BE2C (cell line): Measurements from ENCODE around the gene ARHGAP26.

Experiments used
- DNase-seq: peaks from one replicate; pipeline ENCODE4 v3.0.0-alpha.2; 2020
- H3K27me3 ChIP-seq: fragments of 250-450 bp; sonication (Bioruptor Pico); 2 replicates; pipeline ENCODE4 v1.5.1; 2020; ENCODE audit warnings: mild to moderate bottlenecking
- H3K36me3 ChIP-seq: fragments of 250-450 bp; sonication (Bioruptor Pico); 2 replicates; pipeline ENCODE4 v1.5.1; 2020; ENCODE audit warnings: mild to moderate bottlenecking
- H3K4me1 ChIP-seq: fragments of 250-450 bp; sonication (Bioruptor Pico); 2 replicates; pipeline ENCODE4 v1.5.1; 2020
- H3K4me3 ChIP-seq: 2 replicates; pipeline ENCODE4 v1.5.1; 2011; ENCODE audit warnings: low read depth, low read length
- H3K9me3 ChIP-seq: fragments of 250-450 bp; sonication (Bioruptor Pico); 2 replicates; pipeline ENCODE4 v1.5.1; 2020
- TF ChIP-seq, protein P1 (sequence below): IDR thresholded peaks from 2 replicates; pipeline ENCODE4 v1.5.1; 2012; ENCODE audit warnings: mild to moderate bottlenecking, low read depth, low read length

ARHGAP26 gene

DNA sequence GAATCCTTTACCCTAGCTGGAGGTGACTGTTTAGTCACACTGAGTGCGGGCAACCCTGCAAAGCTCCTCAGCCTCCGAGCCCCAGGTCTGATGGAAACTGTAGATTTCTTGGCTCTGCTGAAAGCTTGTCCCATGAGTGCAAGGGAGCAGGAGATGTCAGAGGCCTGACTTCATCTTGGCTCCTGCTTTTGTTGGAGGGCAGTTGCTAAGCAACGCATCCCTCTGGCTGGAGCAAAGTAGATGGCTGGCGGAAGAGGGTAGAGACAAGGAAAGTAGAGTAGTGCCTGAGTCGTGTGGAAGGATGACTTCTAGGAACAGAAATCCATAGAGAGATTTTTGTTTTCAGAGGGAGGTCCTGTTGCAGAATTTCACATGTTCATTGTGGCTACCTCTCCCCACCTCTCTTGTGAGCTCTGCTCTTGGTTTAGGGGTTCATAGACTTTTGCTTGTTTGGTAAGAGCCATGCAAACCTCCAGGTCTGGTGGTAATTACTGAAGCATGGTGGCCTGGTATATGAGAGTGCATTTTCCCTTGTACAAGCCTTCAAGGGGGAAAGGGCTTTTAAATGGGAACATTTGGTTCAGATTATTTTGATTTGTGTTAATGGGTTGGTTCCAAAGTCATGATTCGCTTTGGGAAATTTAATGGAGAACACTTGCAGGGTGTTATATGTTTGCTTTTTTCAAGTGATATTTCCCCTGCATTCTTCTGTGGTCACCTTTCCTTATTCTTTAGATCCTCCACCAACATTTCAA lies 71.5 kb downstream of the ARHGAP26 start:
- Histone ChIP-seq H3K27me3 (no peaks in the 10 kb centered on the region), H3K9me3 (no peaks in the 10 kb centered on the region), H3K4me3 (no peak overlapping the region), H3K4me1 (peaks cover 28% of the 10 kb centered on the region), H3K36me3 (no peaks in the 10 kb centered on the region)
- TF ChIP-seq, protein P1, sequence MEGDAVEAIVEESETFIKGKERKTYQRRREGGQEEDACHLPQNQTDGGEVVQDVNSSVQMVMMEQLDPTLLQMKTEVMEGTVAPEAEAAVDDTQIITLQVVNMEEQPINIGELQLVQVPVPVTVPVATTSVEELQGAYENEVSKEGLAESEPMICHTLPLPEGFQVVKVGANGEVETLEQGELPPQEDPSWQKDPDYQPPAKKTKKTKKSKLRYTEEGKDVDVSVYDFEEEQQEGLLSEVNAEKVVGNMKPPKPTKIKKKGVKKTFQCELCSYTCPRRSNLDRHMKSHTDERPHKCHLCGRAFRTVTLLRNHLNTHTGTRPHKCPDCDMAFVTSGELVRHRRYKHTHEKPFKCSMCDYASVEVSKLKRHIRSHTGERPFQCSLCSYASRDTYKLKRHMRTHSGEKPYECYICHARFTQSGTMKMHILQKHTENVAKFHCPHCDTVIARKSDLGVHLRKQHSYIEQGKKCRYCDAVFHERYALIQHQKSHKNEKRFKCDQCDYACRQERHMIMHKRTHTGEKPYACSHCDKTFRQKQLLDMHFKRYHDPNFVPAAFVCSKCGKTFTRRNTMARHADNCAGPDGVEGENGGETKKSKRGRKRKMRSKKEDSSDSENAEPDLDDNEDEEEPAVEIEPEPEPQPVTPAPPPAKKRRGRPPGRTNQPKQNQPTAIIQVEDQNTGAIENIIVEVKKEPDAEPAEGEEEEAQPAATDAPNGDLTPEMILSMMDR = no peak
- DNase-seq = peak; percentile 77

DNA sequence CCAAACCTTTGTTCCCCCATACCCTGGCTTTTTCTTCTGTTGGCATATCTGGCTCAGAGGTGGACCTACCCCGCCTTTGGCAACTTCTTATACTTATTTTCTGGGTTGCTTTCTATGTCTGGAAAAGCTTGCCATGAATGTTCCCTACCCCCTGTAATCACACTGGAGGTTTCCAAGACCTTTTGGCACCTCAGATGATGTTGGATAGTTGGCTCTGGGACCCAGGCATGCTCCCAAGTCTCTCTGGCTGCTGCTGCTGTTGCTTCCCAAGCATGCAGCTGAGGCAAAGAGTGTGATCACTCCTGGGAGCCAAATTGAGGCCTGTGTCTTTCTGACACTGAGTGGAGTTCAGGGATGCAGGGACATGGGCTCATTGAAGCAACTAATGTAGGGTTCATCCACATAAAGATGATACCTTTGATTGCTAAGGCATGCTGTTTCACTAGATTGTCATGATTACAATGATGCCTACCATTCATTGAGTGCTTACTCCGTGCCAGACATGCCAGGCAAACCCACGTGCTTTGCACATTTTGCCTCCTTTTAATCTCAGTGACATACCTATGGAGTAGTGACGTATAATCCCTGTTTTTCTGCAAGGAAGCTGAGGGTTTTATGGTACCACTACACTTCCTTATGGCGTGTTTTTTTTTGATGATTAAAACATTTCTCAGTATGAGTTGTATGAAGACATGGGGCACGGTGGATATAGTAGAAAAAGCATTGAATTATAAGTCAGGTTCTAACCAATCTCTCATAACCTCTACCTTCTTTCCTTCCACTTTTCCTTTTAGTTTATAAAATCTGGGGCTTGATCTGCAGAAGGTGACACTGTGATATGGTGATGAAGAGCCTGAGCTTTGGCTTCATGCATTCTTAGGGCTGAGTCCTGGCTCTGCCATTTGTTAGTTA lies 73.1 kb downstream of the ARHGAP26 start:
- no peaks in the 10 kb centered on the region for H3K36me3 ChIP-seq
- H3K27me3 ChIP-seq = no peaks in the 10 kb centered on the region
- H3K9me3 ChIP-seq = no peaks in the 10 kb centered on the region
- H3K4me3 ChIP-seq = no peak overlapping the region
- DNase-seq = no peak
- H3K4me1 ChIP-seq = peaks cover 28% of the 10 kb centered on the region
- TF ChIP-seq, protein P1 = no peak

DNA sequence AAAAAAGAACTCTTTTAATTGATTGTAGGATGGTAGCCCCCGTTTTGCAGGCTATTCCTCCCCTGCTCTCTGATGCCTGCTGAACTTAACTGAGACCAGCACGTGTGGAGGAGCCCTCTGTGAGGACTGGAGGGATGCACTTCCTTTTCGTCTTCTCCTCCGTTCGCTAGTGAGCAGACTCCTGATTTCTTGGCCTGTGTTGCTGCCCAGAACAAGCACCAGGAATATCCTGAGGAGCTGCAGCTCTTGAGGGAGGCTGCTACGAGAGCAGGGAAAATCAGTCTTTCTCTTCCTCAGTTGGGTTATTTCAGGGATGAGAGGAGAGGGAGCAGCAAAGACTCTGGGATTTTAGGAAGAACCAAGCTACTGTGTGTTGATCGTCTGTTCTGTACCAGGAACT lies 74.7 kb downstream of the ARHGAP26 start:
- no peak for DNase-seq
- TF ChIP-seq, protein P1 = no peak
- Histone ChIP-seq H3K9me3 (no peaks in the 10 kb centered on the region), H3K4me1 (peaks cover 28% of the 10 kb centered on the region), H3K36me3 (no peaks in the 10 kb centered on the region), H3K27me3 (no peaks in the 10 kb centered on the region), H3K4me3 (no peak overlapping the region)

DNA sequence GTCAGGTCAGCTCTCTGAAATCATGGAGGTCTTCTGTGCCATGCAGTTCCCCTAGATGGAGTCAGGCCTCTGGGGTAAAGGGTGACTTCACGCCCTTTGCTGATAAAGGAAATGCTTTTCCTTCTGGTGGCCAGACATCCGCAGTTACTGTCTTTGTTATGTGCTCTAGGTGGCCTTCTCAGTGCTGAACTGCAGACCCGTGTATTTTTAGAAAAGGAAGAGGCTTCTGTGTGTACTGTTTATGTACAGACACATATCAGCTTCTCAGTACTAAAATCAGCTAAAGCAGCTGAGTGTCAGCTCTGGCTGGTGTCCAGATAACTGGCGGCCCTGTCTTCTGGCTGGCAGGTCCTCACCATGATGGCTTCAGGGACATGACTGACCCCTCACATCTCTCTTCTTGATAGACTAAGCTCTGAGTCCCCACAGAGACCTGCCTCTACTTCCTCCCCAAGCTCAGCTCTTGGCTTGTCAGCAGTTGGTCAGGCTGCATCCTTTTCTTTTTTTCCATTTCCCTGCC lies 75.3 kb downstream of the ARHGAP26 start:
- TF ChIP-seq, protein P1 = no peak
- peak; percentile 64 for DNase-seq
- Histone ChIP-seq H3K4me1 (peaks cover 28% of the 10 kb centered on the region), H3K27me3 (no peaks in the 10 kb centered on the region), H3K4me3 (no peak overlapping the region), H3K9me3 (no peaks in the 10 kb centered on the region), H3K36me3 (no peaks in the 10 kb centered on the region)

DNA sequence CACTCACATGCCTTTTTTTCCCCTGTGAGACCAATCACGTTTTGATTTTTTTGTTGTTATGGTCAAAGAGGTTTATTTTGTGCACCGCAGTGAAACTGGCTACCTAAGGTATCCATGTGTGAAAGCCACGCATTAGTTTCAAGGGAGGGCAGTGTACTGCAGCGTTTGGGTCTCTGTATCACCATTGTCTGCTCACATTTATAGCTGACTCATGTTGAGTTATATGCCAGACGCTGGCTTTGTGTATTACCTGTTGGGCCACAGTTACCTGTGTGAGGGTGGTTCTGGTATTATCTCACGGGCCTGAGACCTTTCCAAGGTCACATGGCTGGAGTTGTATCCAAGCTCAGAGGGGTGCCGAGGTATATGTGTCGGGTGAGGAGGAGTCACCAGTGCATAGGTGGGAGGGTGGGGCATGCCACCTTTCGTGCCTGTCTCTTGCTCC lies 75.8 kb downstream of the ARHGAP26 start:
- Histone ChIP-seq H3K27me3 (no peaks in the 10 kb centered on the region), H3K36me3 (no peaks in the 10 kb centered on the region), H3K4me3 (no peak overlapping the region), H3K9me3 (no peaks in the 10 kb centered on the region), H3K4me1 (peaks cover 27% of the 10 kb centered on the region)
- TF ChIP-seq, protein P1 = no peak
- DNase-seq = no peak
